ENCODE results near the gene ZNF436. TPM values are rescaled to one million over a fixed set of nuclear protein-coding genes. Genes with fewer than 3 reads are reported as not detected.
A peak's percentile ranks its signal among the peaks of the same experiment; 100 is the strongest.

Gene ZNF436
- 10.9 TPM for total RNA-seq
- long read RNA-seq, full-length matches to known transcripts: 24 of 27 reads
- long read RNA-seq, partial matches to known transcripts: 0 of 27 reads
- long read RNA-seq, other reads (novel, unspliced or antisense): 3 of 27 reads

GRCh38 chr1:23369335-23370013, at the start of gene ZNF436:
ZNF436 (minus strand) TSS chr1:23369836; CDS start chr1:23368005, 1,831 bp downstream.
- no peaks in the 10 kb centered on the region for H3K27me3 ChIP-seq
- no peaks in the 10 kb centered on the region for H3K9me3 ChIP-seq
- DNase-seq (peak; percentile 70), ATAC-seq (no peak)
- intact Hi-C loops (cut with DNase I): no loop called here
- H3K4me3 ChIP-seq: peak within 1 kb of the TSS; percentile 87
- peak within 1 kb of the TSS; percentile 97 for H3K27ac ChIP-seq
- peaks cover 12% of the 10 kb centered on the region for H3K36me3 ChIP-seq
- TF ChIP-seq, protein P1, sequence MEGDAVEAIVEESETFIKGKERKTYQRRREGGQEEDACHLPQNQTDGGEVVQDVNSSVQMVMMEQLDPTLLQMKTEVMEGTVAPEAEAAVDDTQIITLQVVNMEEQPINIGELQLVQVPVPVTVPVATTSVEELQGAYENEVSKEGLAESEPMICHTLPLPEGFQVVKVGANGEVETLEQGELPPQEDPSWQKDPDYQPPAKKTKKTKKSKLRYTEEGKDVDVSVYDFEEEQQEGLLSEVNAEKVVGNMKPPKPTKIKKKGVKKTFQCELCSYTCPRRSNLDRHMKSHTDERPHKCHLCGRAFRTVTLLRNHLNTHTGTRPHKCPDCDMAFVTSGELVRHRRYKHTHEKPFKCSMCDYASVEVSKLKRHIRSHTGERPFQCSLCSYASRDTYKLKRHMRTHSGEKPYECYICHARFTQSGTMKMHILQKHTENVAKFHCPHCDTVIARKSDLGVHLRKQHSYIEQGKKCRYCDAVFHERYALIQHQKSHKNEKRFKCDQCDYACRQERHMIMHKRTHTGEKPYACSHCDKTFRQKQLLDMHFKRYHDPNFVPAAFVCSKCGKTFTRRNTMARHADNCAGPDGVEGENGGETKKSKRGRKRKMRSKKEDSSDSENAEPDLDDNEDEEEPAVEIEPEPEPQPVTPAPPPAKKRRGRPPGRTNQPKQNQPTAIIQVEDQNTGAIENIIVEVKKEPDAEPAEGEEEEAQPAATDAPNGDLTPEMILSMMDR (IDR thresholded peaks at IDR 0.05): no peak
- peaks cover 37% of the 10 kb centered on the region for H3K4me1 ChIP-seq

DNA sequence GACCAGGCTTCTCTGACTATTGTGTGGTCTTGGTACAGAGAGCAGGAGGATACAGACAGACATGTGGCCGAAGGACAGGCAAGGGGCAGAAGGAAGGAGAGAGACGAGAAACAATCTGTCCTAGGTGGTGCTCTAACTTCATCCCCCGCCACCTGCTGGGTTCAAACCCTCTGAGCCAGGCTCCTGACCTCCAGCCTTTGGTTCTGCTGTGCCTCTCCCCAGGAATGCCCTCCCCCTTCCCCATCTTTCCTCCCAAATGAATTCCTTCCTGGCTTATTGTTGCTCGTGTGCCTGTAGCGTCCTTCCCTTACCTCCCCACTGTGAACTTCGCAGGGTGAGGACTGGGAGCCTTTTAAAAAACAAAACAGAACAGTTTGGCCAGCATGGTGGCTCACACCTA, 49.5 kb upstream of the ZNF436 start:
- H3K9me3 ChIP-seq: no peaks in the 10 kb centered on the region
- DNase-seq (no peak), ATAC-seq (no peak)
- H3K27ac ChIP-seq: no peak overlapping the region
- H3K36me3 ChIP-seq: no peaks in the 10 kb centered on the region
- TF ChIP-seq, protein P1 (IDR thresholded peaks at IDR 0.05): no peak
- no peak overlapping the region for H3K4me3 ChIP-seq
- intact Hi-C loops (cut with DNase I): no loop called here
- peaks cover 23% of the 10 kb centered on the region for H3K4me1 ChIP-seq
- H3K27me3 ChIP-seq: no peaks in the 10 kb centered on the region

- TF ChIP-seq, protein P1 (IDR thresholded peaks at IDR 0.05): no peak
- peaks cover 9% of the 10 kb centered on the region for H3K4me1 ChIP-seq
- intact Hi-C loops (cut with DNase I): no loop called here
Observed at GRCh38 chr1:23417570-23417969, 47.9 kb upstream of the ZNF436 start.

GRCh38 chr1:23416964-23417363, 47.3 kb upstream of the ZNF436 start:
- TF ChIP-seq, protein P1 (IDR thresholded peaks at IDR 0.05): no peak
- H3K4me1 ChIP-seq: peaks cover 3% of the 10 kb centered on the region
- intact Hi-C loops (cut with DNase I): no loop called here
- H3K27ac ChIP-seq: no peak overlapping the region
- no peak for ATAC-seq
- H3K4me3 ChIP-seq: no peak overlapping the region
- no peak for DNase-seq
- no peaks in the 10 kb centered on the region for H3K27me3 ChIP-seq
- no peaks in the 10 kb centered on the region for H3K9me3 ChIP-seq
- no peaks in the 10 kb centered on the region for H3K36me3 ChIP-seq

More at GRCh38 chr1:23417570-23417969, 47.9 kb upstream of the ZNF436 start:
- no peak overlapping the region for H3K4me3 ChIP-seq
- no peaks in the 10 kb centered on the region for H3K9me3 ChIP-seq
- H3K27ac ChIP-seq: no peak overlapping the region
- ATAC-seq (no peak), DNase-seq (no peak)
- no peaks in the 10 kb centered on the region for H3K27me3 ChIP-seq
- H3K36me3 ChIP-seq: no peaks in the 10 kb centered on the region

DNA sequence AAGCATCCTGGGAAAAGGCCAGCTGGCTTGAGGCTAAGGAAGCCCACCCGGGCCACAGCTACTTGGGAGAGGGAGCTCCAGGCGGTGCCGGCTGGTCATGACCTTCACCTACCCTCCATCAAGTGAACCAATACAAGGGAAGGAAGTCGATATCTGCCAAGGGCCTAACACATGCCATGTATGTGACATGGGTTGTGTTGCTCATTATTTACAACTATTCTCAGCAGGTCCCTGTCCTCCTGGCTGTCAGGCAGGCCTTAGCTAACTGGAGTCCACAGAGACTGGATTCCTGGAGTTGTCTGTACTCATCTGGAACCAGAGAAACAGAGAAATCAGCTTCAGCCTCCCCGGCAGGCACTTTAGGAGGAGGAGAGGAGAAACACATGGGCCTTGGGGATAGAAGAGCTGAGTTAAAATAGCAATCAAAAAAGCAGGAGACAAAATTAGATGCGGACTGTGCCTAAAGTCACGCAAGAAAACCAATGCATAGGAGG, 39.2 kb upstream of the ZNF436 start:
- no peak for ATAC-seq
- Histone ChIP-seq H3K4me1 (peaks cover 8% of the 10 kb centered on the region), H3K27me3 (no peaks in the 10 kb centered on the region), H3K36me3 (peaks cover 15% of the 10 kb centered on the region), H3K4me3 (no peak overlapping the region), H3K27ac (no peak overlapping the region), H3K9me3 (no peaks in the 10 kb centered on the region)
- intact Hi-C loops (cut with DNase I): no loop called here
- DNase-seq: no peak
- TF ChIP-seq, protein P1 (IDR thresholded peaks at IDR 0.05): no peak
